Activated T-cell treated with anti-CD3 and anti-CD28 coated beads, Interleukin-2, amount 50 U/mL, for 1 hour (primary cell): ENCODE measurements around the gene EIF4E3.

Source experiments
- DNase-seq: peaks from one replicate; pipeline ENCODE4 v3.0.0-alpha.2; 2020

Gene EIF4E3

DNA sequence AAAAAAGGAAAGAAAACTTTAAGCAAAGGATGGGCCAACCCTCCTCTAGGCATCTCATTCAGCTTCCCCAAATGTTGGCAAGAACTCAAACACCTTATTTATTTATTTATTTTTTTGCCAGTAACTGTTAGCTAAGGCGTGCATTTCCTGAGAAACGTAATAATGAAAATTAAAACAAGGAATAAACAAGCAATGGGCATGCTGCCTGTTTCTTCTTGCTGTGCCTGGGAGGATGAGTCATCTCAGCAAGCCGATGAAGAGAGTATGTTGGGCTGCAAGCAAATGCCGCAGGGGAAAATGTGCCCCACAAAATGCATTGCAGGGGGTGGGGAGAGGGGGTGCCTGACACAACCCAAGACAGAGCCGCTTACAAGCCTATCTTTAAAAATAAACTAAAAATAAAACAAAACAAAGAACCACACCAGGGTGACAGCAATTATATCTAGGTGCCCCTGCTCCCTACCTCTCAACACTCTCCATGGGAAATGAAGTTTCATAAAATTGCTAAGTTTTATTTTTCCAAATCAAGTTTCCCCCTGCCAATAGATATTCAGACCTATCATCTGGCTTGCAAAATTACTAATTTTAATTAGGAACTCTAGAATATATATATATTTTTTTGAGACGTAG, 40.3 kb downstream of the EIF4E3 start:
- no peak for DNase-seq

DNA sequence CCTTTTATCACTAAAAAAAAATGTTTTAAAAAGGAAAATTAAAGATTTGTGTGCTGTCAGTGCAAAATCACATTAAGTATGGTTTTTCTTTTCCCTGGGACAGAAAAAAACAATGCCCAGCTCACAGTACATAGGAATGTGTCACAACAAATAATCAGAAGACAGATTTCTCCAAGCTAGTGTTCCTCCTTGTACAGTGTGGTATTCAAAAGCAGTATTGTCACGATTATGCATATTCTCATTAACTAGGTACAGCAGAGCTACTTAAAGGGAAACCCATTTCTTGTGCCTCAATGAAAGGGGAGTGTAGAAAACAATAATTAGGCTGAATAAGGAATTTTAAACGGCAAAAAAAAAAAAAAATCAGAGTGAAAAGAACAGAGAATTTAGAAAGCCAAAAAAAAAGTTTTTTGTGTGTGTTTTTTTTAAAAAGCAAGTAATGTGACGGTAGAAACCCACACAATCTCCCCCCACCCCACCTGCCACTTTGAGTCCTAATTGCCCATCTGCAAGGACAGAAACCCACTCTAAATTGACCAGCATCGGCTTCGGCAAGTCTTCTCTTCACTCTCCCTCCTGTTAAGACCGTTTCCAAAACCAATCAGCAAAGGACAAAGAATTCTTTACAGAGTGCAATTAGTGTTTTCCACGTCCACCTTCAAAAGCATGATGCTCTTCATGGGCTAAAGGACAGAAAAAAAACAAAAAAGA, 41.0 kb downstream of the EIF4E3 start:
- no peak for DNase-seq

DNA sequence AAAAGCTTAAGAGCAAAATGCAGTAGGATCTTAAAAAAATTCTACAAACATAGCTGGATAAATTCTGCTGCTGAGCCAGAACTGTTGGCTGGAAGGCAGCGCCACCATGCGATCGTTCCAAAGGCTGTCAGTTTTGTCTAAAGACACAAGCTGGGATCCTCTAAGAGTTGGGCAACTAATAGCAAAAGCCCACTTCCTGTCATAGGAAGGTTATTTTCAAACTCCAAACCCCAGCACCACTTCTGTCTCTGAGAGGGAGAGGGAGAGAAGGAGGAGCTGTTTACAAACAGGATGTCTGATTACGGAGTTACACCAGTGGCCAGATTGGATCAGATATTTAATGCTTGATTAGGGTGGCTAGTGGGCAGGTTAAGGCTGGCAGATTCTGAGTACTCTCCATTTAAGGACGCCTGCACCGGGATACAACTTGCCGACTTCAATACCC, 44.0 kb downstream of the EIF4E3 start:
- peak; percentile 41 for DNase-seq

DNA sequence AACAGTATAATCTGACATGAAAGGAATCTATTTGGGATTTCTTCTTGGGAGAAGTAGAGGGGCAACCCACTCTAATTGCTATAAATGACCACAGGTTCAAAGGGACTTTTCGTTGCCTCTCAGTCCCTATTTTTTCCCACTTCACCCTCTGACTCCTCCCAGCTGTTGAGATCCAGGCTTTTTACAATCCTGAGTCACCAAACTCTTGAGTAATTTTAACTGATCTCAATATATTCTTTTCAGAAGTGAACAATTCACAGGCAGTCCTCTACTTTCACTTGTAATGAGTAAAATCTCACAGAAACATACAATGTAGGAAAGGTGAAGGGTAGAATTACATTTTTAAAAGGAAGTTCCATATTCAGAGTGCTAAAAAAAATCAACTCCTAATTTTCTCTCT, 44.6 kb downstream of the EIF4E3 start:
- no peak for DNase-seq

DNA sequence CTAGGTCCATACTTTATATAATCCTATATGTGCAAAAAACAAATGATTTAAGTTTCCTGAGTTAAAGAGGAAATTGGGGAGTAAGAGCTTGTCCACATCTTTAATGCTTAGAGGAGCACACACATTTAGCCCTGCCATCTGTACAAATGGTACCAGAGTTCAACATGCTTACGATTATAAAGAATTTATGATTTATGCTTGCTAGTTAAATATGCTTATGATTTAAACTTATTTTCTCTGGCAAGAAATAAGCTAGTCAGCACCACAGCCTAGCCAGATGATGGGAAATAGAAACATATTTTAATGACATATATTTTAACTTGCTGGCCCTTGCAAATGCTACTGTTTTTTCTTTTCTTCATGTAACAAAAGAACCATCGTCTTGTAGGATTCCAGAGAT, 48.3 kb downstream of the EIF4E3 start:
- DNase-seq = no peak

DNA sequence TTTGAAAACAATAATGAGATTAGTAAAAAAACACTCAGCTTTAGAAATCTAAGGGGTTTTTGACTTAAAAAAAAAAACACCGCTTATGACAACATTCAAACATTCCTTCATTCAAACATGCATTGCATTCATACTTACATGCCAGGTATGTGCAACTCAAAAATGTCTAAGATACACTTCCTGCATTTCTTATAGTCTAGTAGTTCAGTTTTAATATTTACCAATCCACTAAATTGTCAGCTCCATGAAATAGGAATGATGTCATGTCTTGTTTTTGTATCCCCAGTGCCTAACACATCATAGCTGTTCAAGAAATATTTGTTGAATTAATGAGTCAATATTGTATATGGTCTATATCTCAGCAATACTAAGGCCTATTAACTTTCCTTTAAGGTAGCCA, 51.7 kb downstream of the EIF4E3 start:
- no peak for DNase-seq

DNA sequence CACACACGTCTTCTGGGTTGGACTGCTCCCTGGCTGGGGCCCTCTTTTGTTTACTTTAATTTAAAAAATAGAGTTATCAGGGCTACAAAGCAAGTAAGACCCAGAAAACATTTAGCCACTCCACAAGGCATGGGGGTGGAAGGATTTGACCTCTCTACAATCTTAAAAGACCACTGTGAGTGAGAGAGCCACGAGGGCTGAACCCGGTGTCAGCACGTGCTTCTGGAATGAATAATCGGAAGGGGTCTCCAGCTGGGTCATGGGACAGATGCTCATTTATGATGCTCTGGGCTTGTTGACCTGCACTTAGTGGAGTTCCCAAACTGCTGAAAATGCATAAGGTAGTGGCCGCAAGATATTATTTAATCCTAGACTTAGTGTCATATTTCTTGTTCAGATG, 52.4 kb downstream of the EIF4E3 start:
- DNase-seq = no peak

DNA sequence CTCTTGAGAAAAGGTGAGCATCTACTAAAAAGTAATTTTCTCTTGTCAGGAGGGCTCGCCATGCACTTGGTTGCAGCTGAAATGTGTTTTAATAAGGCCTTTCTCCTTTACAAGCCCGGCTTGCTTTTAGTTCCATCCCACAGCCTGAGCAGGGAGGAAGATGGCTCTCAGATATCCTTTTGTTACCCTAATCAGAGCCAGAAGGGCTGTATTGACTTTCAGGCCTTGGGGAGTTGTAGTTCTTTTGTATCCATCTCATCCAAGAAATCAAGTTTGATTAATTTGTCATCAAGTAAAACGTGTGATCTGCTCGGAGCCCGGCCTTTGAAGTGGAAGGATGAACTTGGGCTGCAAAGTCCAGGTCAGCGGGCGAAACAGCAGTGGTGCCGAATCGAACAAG, 52.9 kb downstream of the EIF4E3 start:
- DNase-seq = no peak

DNA sequence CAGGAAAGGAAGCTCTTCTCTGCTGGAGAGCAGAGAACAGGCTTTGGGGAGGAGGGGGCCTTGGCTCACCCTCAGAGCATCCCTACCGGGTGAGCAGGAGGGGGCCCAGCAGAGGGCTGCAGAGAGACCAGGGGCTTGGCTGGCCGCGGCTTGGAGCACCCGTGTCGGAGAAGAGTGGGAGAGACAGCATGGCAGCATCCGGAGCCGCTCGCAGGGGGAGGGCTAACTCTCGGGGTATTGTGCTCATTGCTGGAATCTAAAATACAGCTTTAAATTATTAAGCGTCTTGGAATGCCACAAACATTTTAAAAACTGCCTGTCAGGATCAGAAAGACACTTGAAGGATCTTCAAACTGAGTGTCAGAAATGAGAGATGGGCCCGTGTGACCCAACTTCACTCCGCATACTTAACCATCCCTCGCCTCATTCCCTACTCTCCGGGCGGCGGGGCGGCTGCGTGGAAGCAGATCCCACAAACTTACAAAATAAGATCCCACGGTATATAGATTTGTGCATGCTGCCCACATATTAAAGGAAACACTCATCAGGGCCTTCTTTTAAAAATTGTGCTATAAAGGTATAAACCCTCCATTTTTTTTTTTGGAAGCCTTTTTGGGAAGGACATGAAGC, 53.9 kb downstream of the EIF4E3 start:
- DNase-seq = no peak

DNA sequence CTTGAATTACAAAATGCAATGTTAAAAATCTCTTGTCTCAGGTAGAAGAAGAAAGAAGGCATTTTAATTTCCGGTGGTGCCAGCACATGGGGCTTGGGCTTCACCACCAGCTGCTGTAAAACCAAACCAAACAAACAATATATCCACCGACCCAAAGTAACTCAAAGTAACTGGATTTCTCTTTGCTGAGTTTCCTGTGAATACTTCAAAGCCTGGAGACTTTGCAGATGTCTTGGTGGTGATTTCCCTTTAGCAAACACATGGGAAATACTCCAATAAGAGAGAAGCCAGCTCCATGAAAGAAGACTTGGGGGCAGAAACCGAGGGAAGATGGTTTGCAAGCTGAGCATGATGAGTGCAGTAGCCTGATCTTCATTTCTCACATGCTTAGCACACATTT, 62.6 kb downstream of the EIF4E3 start:
- DNase-seq = no peak

DNA sequence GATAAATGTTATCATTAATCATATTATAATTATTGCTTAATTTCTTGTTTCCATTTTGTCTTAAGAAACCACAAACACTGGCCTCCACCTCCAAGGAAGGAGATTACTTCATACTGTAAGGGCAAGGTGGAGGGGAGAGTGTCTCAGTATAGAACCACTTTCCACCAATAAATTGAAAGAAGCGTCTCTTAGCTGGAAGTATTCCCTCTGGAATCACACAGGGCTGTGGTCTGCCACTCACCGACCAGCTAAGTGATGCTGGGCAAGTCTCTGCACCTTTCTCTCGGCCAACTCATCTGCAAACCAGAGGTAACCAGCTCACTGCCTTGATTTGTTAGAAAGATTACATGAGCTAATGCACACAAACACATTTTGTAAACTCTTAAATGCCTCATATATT, 63.1 kb downstream of the EIF4E3 start:
- no peak for DNase-seq

DNA sequence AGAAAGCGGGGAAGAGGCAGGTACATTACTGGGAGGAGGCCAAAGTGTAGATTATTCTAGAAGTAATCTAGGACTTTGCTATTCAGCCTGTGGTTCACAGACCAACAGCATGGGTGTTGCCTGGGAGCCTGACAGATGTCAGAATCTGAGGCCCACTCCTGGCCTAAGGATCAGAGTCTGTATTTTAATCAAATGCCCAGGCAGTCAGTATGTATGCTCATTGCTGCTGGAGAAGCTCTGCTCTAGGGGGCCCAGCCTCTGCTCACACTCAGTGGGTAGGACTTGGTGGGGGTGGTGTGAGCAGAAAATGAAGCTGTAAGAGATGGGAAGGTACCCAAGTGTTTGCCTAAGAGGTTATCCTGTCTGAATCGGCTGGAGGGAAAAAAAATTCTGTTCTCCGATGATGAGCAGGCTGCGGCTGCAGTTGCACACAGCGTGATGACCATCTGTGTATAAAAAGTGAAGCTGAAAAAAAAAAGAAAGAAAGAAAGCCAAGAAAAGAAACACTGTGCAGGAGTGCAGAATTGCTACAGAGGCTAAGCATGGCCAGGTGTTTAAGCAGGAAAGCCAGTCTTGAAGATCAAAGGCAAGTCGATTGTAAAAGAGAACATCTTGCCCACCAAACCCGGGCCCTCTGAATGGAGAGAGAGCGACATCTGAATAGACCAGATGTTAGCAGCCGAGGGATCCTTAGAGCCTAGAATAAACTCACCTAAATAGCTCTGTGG, 65.2 kb downstream of the EIF4E3 start:
- DNase-seq = no peak

DNA sequence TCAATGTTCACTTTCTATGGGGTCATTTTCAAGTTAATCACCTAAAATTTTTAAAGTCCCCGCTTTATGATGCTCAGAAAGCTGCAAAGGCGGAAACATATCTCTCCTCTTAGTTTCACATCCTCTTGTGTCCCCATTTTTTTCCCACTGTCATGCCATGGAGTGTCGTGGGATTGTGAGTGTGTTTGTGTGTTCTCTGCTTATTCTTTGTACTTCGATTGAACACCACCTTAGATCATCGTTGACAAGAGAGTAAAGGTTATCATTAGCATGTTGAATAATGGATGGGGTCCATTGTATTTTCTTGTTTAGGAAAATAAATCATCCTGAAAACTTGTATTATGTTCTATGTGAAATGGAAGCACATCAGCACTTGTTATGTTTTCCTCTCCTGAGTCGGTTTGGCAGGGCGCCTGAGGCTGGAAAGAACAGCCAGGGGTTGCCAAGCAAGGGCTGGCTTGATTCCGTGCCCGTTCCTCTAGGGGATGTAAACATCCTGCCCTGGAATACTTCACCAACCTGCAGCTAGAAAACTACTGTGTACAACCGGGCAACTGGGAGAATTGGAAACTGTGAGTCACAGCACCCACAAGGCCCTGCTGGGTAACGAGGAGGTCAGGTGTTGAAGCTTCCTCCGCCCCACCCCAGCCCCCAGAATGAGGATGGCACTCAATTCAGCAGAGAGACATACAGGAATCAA, 67.2 kb downstream of the EIF4E3 start:
- DNase-seq = no peak

DNA sequence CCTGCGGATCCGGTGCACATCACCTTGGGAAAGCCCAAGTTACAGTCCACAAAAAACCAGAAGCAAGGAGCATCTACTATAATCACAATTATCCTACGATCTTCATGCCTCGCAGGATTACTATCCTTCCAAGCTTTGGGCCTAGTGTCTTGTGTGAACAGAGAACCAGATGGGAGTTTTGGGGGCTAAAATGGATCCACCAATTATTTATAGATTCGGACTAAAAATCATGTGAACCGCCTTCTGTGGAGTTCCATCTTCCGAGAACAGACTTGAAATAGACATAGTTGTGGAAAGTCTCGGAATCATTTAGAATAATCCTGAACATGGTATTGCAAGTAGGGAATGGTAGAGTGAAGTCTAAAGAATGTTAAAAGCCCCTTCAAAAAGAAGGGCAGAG, 70.1 kb downstream of the EIF4E3 start:
- DNase-seq = no peak

DNA sequence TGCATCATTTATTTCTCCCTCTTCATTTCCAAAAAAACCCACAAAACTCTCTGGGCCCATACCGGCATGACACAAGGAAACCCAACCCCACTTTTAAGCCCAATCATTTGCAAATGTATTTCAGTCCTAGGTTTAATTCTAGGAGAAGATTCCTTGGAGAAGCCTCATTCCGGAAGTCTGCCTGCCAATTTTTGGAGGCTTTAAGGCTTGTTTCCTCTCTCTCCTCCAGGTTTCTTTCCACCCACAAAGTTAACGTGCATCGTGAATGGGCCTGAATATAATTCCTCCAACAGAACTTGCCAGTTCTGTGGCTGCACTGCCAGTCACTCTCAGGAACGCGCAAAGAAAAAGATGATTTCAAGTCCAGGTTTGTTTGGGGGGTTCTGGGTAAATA, 71.8 kb downstream of the EIF4E3 start:
- no peak for DNase-seq

DNA sequence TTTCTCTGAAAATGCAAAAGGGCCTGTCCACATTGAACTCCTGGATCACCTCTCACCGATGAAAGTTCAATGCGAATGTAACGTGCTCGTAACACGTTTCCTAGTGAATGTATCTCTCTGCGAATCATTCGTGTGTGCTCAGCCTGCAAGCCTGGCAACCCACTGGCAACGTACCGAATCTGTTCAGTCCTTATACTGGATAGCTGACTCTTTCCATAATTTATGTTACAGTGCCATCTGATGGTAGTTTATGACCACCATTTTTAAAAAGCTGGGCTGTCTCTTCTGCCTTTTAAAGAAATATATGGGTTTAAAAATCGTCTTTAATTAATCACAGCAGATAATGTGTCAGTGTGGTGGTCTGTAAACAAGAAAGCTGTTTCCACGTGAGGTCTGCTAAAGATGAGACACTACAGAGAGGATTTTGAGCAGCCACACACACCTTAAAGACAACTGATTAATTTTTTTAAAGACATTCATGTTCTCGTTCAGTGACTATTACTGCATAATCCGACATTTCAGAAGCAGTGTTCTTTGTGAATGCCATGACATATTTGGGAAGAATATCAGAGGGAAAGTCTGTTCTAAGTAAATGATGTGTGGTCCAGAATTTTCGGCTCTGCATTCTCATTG, 72.3 kb downstream of the EIF4E3 start:
- no peak for DNase-seq

DNA sequence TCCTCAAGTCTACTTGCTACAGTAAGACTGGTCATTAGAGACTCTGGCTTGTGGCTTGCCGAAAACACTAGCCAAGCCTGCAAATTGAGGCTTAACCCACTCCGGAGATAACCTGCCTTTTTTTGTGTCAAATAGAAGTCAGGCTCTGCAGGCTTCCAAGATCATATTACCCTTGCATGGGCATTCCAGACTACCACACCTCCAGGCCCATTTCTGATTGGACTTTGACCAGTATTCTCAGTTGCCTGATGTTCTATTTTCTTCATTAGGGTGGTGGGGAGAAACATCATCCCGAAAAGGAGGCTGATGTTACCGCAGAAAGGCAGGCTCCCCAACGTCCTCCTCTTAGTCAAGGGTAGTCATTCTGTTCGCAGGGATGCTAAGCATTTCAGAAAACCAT, 73.6 kb downstream of the EIF4E3 start:
- no peak for DNase-seq

DNA sequence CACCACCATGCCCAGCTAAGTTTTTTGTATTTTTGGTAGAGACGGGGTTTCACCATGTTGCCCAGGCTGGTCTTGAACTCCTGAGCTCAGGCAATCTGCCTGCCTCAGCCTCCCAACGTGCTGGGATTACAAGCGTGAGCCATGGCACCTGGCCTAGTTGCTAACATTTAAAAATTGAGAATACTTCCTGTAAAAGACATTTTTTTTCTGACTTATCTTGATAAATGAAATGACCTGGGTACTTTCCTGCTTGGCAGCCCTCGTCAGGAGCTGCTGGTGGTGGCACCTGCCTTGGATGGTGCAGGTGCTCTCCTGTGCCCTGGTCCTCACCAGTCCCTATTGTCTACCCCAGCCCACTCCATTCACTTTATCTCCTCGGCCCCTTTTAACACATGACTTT, 74.8 kb downstream of the EIF4E3 start:
- DNase-seq = no peak

DNA sequence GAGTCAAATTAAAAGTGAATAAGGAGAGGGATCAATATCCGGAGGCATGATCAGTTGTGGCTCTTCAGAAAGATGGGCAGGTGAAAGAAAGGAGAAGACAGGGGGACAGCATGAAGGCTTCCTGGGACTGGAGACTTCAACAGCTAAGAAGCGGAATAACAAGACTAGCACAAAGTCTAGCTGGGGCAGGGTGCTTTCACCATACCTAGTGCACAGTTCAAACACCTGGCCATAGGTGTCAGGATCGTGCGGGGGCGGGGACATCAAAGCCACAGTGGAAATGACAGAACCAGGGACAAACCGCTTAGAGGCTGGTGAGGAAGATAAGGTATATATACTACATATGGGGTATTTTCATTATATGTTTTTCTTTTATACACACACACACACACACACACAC, 75.4 kb downstream of the EIF4E3 start:
- DNase-seq = no peak

DNA sequence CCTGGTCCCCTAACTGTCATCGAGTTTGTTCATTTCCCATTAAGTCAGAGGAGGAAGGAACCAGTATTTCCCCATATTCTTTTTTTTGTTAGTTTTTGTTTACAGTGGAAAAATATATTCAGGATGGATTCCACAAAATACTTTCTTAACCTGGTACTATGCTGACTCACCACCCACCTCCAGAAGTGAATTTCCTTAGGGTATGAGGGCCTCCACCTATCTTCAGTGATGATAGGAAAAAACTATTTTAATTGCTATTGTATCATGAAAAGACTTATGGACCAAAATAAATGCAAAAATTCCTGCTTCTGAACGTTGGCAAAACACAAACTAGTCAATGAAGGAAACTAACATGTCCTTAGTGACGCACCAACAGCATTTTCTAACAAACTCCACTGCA, 77.5 kb downstream of the EIF4E3 start:
- DNase-seq = no peak

DNA sequence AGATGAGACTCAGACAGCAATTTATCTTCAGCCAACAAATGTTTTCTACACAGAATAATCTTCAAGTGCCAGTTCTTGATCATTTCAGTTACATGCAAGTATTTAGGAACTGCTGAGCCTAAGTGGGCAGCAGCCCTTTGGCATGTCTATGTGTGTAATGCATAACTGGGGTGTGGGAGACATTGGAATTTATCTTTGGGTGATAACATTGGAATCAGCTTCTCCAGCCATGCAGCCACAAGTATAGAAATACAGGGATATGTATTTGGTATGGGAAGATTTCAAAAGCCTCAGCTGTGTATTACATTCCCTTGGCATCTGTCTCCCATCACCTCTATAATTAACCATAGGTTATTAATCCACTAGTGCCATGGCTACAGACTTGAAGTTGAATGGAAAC, 78.2 kb downstream of the EIF4E3 start:
- no peak for DNase-seq

DNA sequence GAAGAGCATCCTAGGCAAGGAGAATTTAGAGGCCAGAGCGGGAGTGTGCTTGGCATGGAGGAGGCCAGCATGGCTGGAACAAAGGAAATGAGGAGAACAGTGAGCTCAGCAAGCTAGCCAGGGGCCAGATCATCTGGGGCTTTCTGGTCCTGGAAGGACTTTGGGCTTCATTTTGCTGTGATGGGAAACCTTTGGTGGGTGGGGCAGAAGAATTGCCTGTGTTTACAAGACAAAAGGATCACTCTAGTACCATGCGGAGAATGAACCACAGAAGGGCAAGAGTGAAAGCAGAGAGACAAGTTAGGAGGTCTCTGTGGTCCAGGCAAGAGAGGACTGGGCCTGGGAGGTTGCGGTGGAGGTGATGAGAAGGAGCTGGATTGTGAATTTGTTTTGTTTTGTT, 80.1 kb downstream of the EIF4E3 start:
- DNase-seq = no peak

DNA sequence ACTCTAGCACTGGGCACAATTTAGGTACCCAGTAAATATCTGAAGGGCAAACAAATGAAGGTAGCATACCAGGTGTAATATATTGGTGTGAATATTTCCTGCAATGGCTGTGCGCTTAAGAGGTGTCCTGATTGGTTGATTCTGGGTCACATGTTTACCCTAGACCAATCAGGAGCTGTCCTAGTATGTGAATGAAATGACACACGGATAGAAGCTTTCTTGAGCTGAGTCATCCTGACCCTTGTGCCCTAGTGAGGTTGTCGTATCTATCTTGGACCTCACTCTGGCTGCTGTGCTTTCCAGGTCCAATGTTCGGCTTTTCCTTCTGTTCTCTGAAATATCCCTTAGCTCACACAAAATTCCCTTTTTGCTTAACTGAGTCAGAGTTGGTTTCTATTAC, 83.5 kb downstream of the EIF4E3 start:
- DNase-seq = no peak
